ENCODE data around the gene DCLK2.

Gene DCLK2

DNA sequence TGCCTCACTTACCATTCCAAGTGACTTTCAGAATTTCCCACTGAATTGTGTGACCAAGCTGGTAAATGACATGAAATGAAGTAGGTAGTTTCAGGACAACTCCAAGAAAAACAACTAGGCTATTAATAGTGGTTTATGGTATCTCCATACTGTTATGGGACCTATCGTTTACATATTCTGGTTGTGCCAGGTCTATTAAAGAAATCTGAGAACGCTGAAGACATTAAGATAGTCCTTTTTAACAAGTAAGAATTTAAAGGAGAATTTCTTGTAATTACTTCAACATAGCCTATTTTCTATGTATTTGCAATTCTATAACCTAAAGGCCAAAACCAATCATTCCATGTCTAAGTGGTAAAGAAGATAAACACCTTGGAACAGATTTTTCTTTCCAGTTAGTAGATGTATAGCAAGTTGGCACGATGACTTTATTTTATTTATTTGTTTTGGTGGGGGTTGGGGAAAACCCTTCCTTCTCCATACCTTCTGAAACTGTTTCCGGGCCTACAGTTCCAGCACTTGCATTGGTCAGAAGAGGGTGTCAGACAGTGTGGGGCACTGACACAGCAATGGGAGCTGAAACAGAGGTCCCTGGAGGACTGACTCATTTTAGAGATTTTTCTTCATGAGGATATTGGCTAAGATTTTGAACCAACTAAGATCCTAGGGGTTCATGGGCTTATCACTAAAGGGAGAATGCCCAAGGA lies 7.6 kb upstream of the DCLK2 start:
- TF ChIP-seq, protein P1, sequence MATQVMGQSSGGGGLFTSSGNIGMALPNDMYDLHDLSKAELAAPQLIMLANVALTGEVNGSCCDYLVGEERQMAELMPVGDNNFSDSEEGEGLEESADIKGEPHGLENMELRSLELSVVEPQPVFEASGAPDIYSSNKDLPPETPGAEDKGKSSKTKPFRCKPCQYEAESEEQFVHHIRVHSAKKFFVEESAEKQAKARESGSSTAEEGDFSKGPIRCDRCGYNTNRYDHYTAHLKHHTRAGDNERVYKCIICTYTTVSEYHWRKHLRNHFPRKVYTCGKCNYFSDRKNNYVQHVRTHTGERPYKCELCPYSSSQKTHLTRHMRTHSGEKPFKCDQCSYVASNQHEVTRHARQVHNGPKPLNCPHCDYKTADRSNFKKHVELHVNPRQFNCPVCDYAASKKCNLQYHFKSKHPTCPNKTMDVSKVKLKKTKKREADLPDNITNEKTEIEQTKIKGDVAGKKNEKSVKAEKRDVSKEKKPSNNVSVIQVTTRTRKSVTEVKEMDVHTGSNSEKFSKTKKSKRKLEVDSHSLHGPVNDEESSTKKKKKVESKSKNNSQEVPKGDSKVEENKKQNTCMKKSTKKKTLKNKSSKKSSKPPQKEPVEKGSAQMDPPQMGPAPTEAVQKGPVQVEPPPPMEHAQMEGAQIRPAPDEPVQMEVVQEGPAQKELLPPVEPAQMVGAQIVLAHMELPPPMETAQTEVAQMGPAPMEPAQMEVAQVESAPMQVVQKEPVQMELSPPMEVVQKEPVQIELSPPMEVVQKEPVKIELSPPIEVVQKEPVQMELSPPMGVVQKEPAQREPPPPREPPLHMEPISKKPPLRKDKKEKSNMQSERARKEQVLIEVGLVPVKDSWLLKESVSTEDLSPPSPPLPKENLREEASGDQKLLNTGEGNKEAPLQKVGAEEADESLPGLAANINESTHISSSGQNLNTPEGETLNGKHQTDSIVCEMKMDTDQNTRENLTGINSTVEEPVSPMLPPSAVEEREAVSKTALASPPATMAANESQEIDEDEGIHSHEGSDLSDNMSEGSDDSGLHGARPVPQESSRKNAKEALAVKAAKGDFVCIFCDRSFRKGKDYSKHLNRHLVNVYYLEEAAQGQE (IDR thresholded peaks at IDR 0.05; ENCODE audit: low read depth): no peak
- TF ChIP-seq EP300 (IDR thresholded peaks at IDR 0.05; ENCODE audit: borderline replicate concordance) (no peak), CREB1 (IDR thresholded peaks at IDR 0.05; ENCODE audit: low read depth) (no peak), TCF12 (IDR thresholded peaks at IDR 0.05; ENCODE audit: low read depth) (no peak), TEAD4 (IDR thresholded peaks at IDR 0.05) (no peak), TAF1 (IDR thresholded peaks at IDR 0.05; ENCODE audit: low read depth) (no peak), MAX (IDR thresholded peaks at IDR 0.05) (no peak), RAD21 (IDR thresholded peaks at IDR 0.05; ENCODE audit: low read depth) (no peak), FOXM1 (IDR thresholded peaks at IDR 0.05; ENCODE audit: borderline replicate concordance, low read depth) (no peak), CEBPB (IDR thresholded peaks at IDR 0.05) (no peak), EGR1 (IDR thresholded peaks at IDR 0.05) (no peak), ZBTB7A (IDR thresholded peaks at IDR 0.05; ENCODE audit: low read depth) (no peak), YY1 (IDR thresholded peaks at IDR 0.05; ENCODE audit: low read depth) (no peak), NFIC (IDR thresholded peaks at IDR 0.05) (no peak)
- TF ChIP-seq, protein P2, sequence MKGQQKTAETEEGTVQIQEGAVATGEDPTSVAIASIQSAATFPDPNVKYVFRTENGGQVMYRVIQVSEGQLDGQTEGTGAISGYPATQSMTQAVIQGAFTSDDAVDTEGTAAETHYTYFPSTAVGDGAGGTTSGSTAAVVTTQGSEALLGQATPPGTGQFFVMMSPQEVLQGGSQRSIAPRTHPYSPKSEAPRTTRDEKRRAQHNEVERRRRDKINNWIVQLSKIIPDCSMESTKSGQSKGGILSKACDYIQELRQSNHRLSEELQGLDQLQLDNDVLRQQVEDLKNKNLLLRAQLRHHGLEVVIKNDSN (IDR thresholded peaks at IDR 0.05): no peak

DNA sequence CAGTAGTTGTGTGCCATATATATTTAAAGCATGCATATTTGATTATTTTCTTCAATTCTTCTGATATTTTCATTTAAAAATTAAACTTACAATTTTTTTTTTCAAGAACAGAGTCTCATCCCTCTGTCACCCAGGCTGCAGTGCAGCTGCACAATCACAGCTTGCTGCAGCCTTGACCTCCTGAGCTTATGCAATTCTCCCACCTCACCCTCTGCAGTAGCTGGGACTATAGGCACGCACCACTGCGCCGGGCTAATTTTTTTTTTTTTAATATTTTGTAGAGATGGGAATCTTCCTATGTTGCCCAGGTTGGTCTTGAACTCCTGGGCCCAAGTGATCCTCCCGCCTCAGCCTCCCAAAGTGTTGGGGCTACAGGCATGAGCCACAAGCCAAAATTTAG lies 5.8 kb upstream of the DCLK2 start:
- no peak for TF ChIP-seq NFIC (IDR thresholded peaks at IDR 0.05)
- no peak for TF ChIP-seq CEBPB (IDR thresholded peaks at IDR 0.05)
- no peak for TF ChIP-seq YY1 (IDR thresholded peaks at IDR 0.05; ENCODE audit: low read depth)
- no peak for TF ChIP-seq EP300 (IDR thresholded peaks at IDR 0.05; ENCODE audit: borderline replicate concordance)
- TF ChIP-seq, protein P1 (IDR thresholded peaks at IDR 0.05; ENCODE audit: low read depth): no peak
- TF ChIP-seq, protein P2 (IDR thresholded peaks at IDR 0.05): no peak
- TF ChIP-seq TAF1 (IDR thresholded peaks at IDR 0.05; ENCODE audit: low read depth): no peak
- no peak for TF ChIP-seq MAX (IDR thresholded peaks at IDR 0.05)
- TF ChIP-seq FOXM1 (IDR thresholded peaks at IDR 0.05; ENCODE audit: borderline replicate concordance, low read depth): no peak
- TF ChIP-seq RAD21 (IDR thresholded peaks at IDR 0.05; ENCODE audit: low read depth): no peak
- no peak for TF ChIP-seq ZBTB7A (IDR thresholded peaks at IDR 0.05; ENCODE audit: low read depth)
- TF ChIP-seq EGR1 (IDR thresholded peaks at IDR 0.05): no peak
- no peak for TF ChIP-seq TCF12 (IDR thresholded peaks at IDR 0.05; ENCODE audit: low read depth)
- no peak for TF ChIP-seq TEAD4 (IDR thresholded peaks at IDR 0.05)

DNA sequence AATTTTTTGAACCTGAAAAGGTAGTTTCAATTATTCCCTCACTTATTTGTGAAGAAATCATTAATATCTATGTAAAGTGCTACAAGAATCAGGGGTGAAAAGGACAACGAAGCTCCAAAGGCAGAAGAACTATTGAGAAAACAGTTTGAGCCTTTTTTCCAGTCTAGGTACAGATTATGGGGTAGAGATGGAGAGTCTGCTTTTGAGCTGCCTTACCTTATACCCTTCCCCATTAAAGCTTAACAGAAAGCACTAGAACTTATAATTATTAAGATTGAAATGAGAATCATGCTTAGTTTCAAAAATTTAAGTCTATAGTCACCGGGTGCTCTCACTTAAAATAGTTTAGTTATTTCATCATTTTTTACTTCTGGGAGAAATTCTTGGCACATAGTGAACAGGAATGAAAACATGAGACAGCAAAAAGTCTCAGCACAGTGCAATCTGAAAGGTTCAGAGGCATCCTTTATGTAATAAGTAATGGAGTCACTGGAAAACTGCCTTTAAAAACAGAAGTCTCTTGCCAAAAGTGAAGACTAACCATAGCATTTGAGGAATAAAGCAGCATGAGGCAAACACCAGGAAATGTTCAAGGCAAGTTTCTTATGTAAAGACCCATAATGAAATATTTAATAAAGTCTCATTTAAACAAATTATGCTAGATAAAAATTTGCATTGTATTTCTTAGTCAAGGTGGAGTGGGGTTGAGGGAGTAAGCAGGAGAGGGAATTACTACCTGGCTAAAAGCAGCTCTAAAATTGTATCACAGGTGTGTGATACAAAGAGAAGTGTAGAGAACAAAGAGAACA lies 5.1 kb upstream of the DCLK2 start:
- TF ChIP-seq, protein P1 (IDR thresholded peaks at IDR 0.05; ENCODE audit: low read depth): no peak
- TF ChIP-seq CEBPB (IDR thresholded peaks at IDR 0.05): no peak
- TF ChIP-seq, protein P2 (IDR thresholded peaks at IDR 0.05): no peak
- TF ChIP-seq ZBTB7A (IDR thresholded peaks at IDR 0.05; ENCODE audit: low read depth): no peak
- TF ChIP-seq TCF12 (IDR thresholded peaks at IDR 0.05; ENCODE audit: low read depth): no peak
- no peak for TF ChIP-seq EGR1 (IDR thresholded peaks at IDR 0.05)
- no peak for TF ChIP-seq FOXM1 (IDR thresholded peaks at IDR 0.05; ENCODE audit: borderline replicate concordance, low read depth)
- no peak for TF ChIP-seq YY1 (IDR thresholded peaks at IDR 0.05; ENCODE audit: low read depth)
- TF ChIP-seq TAF1 (IDR thresholded peaks at IDR 0.05; ENCODE audit: low read depth): no peak
- TF ChIP-seq NFIC (IDR thresholded peaks at IDR 0.05): no peak
- no peak for TF ChIP-seq CREB1 (IDR thresholded peaks at IDR 0.05; ENCODE audit: low read depth)
- TF ChIP-seq RAD21 (IDR thresholded peaks at IDR 0.05; ENCODE audit: low read depth): no peak
- TF ChIP-seq EP300 (IDR thresholded peaks at IDR 0.05; ENCODE audit: borderline replicate concordance): no peak
- no peak for TF ChIP-seq TEAD4 (IDR thresholded peaks at IDR 0.05)
- TF ChIP-seq MAX (IDR thresholded peaks at IDR 0.05): no peak
